Measurements from ENCODE around the gene NME7.

GRCh38 chr1:169111472-169111871, 256.1 kb downstream of the NME7 start:
- TF ChIP-seq CTCF (IDR thresholded peaks at IDR 0.05; ENCODE audit: low read depth, low read length, missing input control): no peak
- no peak for TF ChIP-seq ATF3 (IDR thresholded peaks at IDR 0.05)
- TF ChIP-seq RAD21 (IDR thresholded peaks at IDR 0.05): peak in 1 of 2 donors; percentile 22

Measured in liver (tissue), 3 donors.